Thyroid gland (tissue), 4 donors: Measurements from ENCODE around the gene TMIE. TPM values are rescaled to one million over a fixed set of nuclear protein-coding genes. Genes with fewer than 3 reads are reported as not detected.

Source experiments
- DNase-seq, 2 donors: peaks; one replicate each; pipeline ENCODE4 v3.0.0-alpha.2; 2019
- H3K27ac ChIP-seq, 3 donors: fragments of 200-600 bp; sonication (generic); 1 replicate in 2 of 3; 2 replicates in 1 of 3; pipeline ENCODE4 v1.5.1; 2016 to 2019; ENCODE audit warnings: mild to moderate bottlenecking in 1 of 3, moderate library complexity in 1 of 3
- H3K27me3 ChIP-seq: fragments of 200-600 bp; sonication (generic); one replicate; pipeline ENCODE4 v1.5.1; 2019
- H3K36me3 ChIP-seq, 2 donors: fragments of 200-600 bp; sonication (generic); one replicate each; pipeline ENCODE4 v1.5.1; 2016 to 2019
- H3K4me1 ChIP-seq, 2 donors: fragments of 200-600 bp; sonication (generic); one replicate each; pipeline ENCODE4 v1.5.1; 2017 to 2019
- H3K4me3 ChIP-seq, 3 donors: fragments of 200-600 bp; sonication (generic); replicated peaks in 1 of 3; 1 replicate in 2 of 3; 2 replicates in 1 of 3; pipeline ENCODE4 v1.5.1; 2016; ENCODE audit warnings: mild to moderate bottlenecking in 1 of 3
- H3K9me3 ChIP-seq: fragments of 200-600 bp; sonication (generic); one replicate; pipeline ENCODE4 v1.5.1; 2017
- POLR2A ChIP-seq, 2 donors: fragments of 450-650 bp; IDR thresholded peaks; one replicate each; pipeline ENCODE4 v1.6.1; 2017; ENCODE audit warnings: antibody characterized with exemption in 2 of 2, mild to moderate bottlenecking in 2 of 2, moderate library complexity in 1 of 2
- WGBS, 2 donors: methylation state at CpG; one replicate each; pipeline ENCODE4 v1.1.5; 2017; 5-methylcytosine and 5-hydroxymethylcytosine counted together
- intact Hi-C: fragments of 100-400 bp; cut with DNase I; formaldehyde crosslinking; loops from one replicate; pipeline ENCODE4 v1.15.1; 2023
- total RNA-seq, 4 donors: library from RNA; depleted of rRNA; stranded (reverse); fragments of >200 nt; gene quantifications; one replicate each; pipeline ENCODE4 v1.2.3, GENCODE V29; 2016
- TF ChIP-seq, protein P1 (sequence below), 6 experiments: fragments of 200-600 bp in 3 of 6; fragments of 450-650 bp in 3 of 6; sonication (generic) in 3 of 6; IDR thresholded peaks; one replicate each; pipeline ENCODE4 v1.5.1; 2016 to 2019; ENCODE audit warnings: antibody characterized with exemption in 6 of 6, mild to moderate bottlenecking in 2 of 6, inconsistent platforms in 1 of 6, moderate library complexity in 1 of 6

Gene TMIE
- total RNA-seq, 4 donors from 2014 or later: 0.83 to 1.3 (median 1.1) TPM; not detected in 1

DNA sequence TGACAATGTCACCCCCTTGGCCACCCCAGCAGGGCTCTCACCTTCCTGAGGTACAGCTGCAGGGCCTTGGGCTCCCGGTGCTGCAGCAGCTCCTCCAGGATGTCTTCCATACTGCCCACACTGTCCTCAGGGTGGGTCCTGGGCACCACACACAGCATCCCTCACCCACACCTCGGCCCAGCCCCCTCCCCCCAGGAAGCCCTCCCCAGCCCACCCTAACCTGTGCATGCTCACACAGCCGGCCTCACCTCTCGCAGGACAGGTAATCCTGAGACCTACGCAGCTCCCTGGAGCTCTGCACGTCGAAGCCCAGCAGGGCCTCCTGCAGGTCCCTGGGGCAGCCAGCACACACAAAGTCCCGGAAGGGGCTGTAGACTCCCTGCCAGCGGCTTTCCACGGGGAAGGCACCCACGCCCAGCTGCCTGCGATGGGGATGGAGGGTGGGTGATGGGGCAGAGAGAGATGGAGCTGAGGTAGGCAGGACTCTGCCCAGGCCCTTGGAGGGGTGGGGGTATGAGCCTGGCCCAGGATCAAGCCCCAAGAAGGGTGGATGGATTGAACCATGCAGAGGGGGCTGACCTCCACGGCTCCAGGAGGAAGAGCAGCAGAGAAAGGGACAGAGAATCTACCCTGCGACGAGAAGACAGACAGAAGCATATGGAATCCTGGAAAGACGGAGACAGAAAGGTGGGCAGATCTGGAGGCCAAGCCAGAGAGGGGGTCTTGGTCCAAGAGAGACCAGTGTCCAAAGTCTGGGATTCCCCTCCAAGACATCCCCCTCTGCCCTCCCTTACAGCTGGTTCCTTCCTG, 24.4 kb upstream of the TMIE start:
- H3K36me3 ChIP-seq: peaks cover 0 to 18% of the 10 kb centered on the region in 2 donors
- peaks cover 24 to 34% of the 10 kb centered on the region in 2 donors for H3K4me1 ChIP-seq

DNA sequence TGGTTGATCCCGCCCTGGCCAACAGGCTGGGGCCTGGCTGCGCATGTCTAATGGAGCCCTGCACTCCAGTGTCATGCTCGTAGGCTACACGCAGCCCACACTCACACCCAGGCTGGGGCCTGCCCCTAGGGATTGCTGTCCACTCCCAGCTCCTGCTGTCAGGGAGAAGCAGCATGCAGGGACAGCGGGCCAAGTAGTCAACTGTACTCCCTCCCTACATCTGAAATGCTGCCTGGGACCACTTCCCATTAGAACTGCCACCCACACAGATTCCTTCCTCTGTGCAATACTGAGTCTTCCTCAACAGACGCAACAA, 23.8 kb upstream of the TMIE start:
- Histone ChIP-seq H3K27me3 (no peaks in the 10 kb centered on the region), H3K9me3 (no peaks in the 10 kb centered on the region), H3K27ac (no peak overlapping the region), H3K36me3 (peaks cover 0 to 18% of the 10 kb centered on the region in 2 donors), H3K4me3 (no peak overlapping the region), H3K4me1 (peaks cover 24 to 37% of the 10 kb centered on the region in 2 donors)
- TF ChIP-seq POLR2A (IDR thresholded peaks at IDR 0.05): no peak
- TF ChIP-seq, protein P1, sequence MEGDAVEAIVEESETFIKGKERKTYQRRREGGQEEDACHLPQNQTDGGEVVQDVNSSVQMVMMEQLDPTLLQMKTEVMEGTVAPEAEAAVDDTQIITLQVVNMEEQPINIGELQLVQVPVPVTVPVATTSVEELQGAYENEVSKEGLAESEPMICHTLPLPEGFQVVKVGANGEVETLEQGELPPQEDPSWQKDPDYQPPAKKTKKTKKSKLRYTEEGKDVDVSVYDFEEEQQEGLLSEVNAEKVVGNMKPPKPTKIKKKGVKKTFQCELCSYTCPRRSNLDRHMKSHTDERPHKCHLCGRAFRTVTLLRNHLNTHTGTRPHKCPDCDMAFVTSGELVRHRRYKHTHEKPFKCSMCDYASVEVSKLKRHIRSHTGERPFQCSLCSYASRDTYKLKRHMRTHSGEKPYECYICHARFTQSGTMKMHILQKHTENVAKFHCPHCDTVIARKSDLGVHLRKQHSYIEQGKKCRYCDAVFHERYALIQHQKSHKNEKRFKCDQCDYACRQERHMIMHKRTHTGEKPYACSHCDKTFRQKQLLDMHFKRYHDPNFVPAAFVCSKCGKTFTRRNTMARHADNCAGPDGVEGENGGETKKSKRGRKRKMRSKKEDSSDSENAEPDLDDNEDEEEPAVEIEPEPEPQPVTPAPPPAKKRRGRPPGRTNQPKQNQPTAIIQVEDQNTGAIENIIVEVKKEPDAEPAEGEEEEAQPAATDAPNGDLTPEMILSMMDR (IDR thresholded peaks at IDR 0.05): no peak
- WGBS, 2 donors: 78 to 87% methylated on average over 5 to 6 of the region's 6 CpGs
- intact Hi-C loops: no loop called here
- no peak for DNase-seq

More for the DNA sequence above, 24.4 kb upstream of the TMIE start:
- intact Hi-C loops: no loop called here
- Histone ChIP-seq H3K4me3 (no peak overlapping the region), H3K9me3 (no peaks in the 10 kb centered on the region), H3K27ac (no peak overlapping the region), H3K27me3 (no peaks in the 10 kb centered on the region)
- WGBS, 2 donors: 88 to 89% methylated on average over 4 to 11 of the region's 16 CpGs
- TF ChIP-seq, protein P1 (IDR thresholded peaks at IDR 0.05): no peak
- TF ChIP-seq POLR2A (IDR thresholded peaks at IDR 0.05): no peak
- DNase-seq: peak in 1 of 2 donors; percentile 2

DNA sequence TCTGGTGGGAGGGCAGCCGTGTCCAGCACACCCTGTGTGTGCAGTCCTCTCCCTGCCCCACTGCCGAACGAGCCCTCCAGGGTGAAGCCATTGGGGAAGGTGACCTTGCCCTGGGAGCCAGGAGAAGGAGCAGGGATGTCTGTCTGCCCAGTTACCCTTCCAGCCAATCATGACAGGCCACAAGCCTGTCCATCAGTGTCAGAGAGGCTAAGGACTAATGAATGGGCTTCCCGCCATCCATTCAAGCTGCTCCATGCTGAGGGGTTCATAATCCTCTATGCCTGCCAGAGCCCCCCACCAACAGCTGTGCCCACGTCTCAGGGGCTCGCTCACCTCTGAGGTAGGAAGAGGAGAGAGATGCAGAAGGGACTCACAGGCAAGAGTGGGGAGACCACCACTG, 22.9 kb upstream of the TMIE start:
- WGBS, 2 donors: 94 to 95% methylated on average over 3 to 6 of the region's 6 CpGs
- TF ChIP-seq, protein P1 (IDR thresholded peaks at IDR 0.05): no peak
- no peak for TF ChIP-seq POLR2A (IDR thresholded peaks at IDR 0.05)
- intact Hi-C loops: no loop called here
- H3K4me1 ChIP-seq: peaks cover 24 to 42% of the 10 kb centered on the region in 2 donors
- H3K27me3 ChIP-seq: no peaks in the 10 kb centered on the region
- H3K36me3 ChIP-seq: peaks cover 0 to 19% of the 10 kb centered on the region in 2 donors
- no peaks in the 10 kb centered on the region for H3K9me3 ChIP-seq
- no peak for DNase-seq
- no peak overlapping the region for H3K27ac ChIP-seq
- no peak overlapping the region for H3K4me3 ChIP-seq

DNA sequence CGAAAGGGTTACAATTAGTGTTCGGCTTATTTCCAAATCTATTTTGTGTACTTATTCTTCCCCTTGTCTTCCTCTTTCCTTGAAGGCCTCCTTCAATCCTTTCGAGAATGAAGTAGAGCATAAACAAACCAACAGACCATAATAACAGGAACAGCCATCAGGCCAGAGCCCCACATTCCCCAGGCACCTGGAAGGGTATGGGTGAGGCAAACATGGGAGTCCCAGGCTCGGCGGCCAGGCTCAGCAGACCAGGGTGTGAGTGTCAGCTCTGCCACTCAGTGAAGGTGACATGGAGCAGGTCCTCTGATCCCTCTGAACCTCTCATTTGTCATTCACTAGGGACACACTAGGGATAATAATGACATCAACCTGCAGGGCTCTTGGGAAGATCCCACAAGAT, 21.5 kb upstream of the TMIE start:
- no peak for TF ChIP-seq POLR2A (IDR thresholded peaks at IDR 0.05)
- TF ChIP-seq, protein P1 (IDR thresholded peaks at IDR 0.05): no peak
- 24 to 52% methylated on average over 5 of the region's 5 CpGs for WGBS, 2 donors
- intact Hi-C loops: no loop called here
- Histone ChIP-seq H3K4me3 (no peak overlapping the region), H3K4me1 (peaks cover 24 to 42% of the 10 kb centered on the region in 2 donors), H3K9me3 (no peaks in the 10 kb centered on the region), H3K36me3 (peaks cover 0 to 12% of the 10 kb centered on the region in 2 donors), H3K27me3 (no peaks in the 10 kb centered on the region), H3K27ac (peak overlapping the region; percentile 74 to 86 (median 85))
- DNase-seq: peak; percentile 77 to 82

DNA sequence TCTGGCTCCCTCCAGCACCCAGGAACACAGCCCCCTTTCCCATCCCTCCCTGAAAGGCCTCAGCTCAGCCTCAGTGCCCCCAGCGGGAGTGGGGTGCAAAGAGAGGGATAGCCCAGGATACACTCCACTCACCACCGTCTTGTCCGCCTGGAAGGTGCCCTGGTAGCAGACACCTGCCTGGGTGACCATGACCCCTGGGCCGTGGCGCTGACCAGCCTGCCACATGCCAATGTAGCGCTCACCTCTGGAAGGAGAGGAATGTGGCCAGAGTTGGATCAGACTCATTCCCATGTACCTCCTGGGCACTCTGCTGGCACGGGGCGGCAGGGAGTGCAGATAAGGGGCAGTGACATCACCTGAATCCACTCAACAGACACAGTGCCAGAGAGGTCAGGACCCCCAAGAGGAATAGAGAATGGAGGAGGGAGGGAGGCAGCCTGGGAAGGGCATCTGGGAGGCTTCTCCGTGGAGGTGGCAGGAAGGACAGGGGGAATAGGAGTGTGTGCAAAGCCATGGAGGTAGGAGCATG, 20.8 kb upstream of the TMIE start:
- no peak for TF ChIP-seq POLR2A (IDR thresholded peaks at IDR 0.05)
- TF ChIP-seq, protein P1 (IDR thresholded peaks at IDR 0.05): no peak
- Histone ChIP-seq H3K9me3 (no peaks in the 10 kb centered on the region), H3K4me3 (no peak overlapping the region), H3K27ac (peak overlapping the region; percentile 74 to 86 (median 85)), H3K4me1 (peaks cover 24 to 42% of the 10 kb centered on the region in 2 donors), H3K27me3 (no peaks in the 10 kb centered on the region), H3K36me3 (peaks cover 0 to 7% of the 10 kb centered on the region in 2 donors)
- intact Hi-C loops: no loop called here
- peak; percentile 85 to 89 for DNase-seq
- WGBS, 2 donors: 40 to 55% methylated on average over 4 to 9 of the region's 9 CpGs
